Hematopoietic multipotent progenitor cell treated with erythropoietin and hydrocortisone succinate and interleukin-3 and kit ligand, for 17 days (in vitro differentiated cells): Measurements from ENCODE around the gene PPP1R9A.
"Not testable (repeated sequence)": the region's sequence is repeated elsewhere in the genome, so short reads cannot be mapped to it uniquely, and the experiment has no call there.

ENCODE experiments used
- DNase-seq: peaks from one replicate; pipeline ENCODE4 v3.0.0-alpha.2; 2015; ENCODE audit warnings: low spot score

The PPP1R9A gene

DNA sequence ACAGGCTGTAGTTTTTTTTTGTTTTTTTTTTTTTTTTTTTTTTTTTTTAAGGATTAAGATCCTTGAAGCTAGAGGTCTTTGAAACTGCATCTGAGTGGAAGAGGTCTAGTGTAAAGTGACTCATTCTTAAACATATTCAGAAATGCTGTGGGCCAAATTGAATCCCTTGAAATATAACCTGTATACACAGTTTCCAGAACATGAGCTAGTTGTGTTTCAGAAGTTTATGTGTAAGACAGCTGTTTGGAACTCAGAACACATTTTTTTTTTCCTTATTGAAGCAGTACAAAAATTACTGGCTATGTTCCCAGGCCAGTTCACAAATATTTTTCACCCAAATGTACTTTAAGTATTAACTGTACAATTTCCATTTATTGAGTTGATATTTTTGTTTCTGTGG is 67.9 kb downstream of the PPP1R9A start:
- DNase-seq: no peak

DNA sequence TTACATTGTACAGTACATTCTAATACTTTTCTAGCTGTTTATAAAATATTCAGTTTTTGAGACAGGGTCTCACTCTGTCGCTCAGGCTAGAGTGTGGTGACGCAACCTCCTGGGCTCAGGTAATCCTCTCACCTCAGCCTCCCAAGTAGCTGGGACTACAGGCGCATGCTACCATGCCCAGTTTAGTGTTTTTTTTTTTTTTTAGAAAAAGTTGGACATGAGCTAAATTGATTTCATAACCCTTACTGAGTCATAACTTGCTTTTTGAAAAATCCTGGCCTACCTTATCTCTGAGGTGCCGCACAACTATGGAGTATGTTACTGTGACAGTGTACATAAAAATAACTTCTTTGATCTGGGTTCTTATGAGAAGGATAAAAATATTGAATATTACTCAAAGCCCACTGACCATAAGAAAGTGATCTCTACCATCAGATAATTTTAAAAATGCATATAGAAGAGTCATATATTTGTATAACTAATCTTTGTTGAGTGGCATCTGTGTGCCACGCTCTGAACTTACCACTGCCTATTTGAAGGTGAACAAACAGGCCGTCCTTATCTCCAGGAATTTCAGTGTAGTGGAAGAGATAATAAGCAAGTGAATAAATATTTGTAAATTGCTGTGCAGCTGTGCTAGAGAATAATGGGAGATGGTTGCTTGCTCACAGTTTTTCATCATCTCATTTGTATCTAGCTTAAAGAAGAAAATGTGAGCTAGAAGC is 73.2 kb downstream of the PPP1R9A start:
- no peak for DNase-seq

DNA sequence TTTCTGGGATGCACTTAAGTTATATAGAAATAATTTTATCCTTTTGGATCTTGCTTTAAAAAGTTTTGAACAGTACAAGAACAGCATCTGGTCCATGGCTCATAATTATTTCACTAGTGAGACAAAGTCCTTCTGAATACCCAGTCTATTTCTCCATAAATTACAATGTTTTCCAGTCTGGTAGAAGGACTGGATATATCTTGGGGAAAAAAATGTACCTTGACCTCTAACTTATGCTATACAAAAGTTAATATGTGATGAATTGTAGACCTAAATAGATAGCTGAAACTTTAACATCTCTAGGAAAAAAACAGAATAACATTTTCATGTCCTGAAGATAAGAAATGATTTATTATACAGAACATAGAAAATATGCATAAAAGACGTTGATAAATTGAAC is 88.5 kb downstream of the PPP1R9A start:
- no peak for DNase-seq

DNA sequence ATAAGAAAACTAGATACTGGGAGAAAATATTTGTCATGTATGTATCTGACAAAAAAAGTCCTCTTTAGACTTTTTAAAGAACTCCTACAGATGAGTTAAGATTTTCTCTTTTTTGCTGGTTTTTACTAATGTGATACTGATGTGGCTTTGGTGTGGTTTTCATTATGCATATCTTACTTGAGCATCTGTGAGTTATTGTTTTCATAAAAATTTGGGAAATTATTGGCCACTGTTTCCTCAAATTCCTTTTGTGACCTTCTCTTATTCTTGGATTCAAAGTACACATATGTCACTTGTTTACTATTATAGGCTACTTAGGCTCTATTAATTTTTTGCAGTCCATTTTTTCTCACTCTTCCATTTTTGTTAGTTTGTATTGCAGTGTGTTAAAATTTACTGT is 89.0 kb downstream of the PPP1R9A start:
- no peak for DNase-seq

DNA sequence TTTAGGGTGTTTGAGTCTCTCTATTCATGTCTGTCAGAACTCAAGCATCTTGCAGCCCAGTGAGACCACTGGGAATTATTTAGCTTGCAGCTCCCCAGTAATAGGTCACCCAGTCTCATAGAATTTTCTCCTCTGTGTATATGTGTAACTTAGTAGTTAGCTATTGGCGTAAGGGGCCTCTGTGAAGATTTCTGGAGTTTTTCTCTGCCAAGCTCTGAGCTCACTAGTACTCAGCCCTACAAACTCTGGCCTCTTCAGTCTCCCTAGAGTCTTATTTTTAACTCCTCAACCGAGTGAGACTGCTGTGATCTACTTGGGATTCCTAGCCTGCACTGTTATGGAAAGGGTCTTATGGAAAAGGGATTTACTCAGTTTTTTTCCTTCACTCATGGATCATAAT is 90.2 kb downstream of the PPP1R9A start:
- no peak for DNase-seq

DNA sequence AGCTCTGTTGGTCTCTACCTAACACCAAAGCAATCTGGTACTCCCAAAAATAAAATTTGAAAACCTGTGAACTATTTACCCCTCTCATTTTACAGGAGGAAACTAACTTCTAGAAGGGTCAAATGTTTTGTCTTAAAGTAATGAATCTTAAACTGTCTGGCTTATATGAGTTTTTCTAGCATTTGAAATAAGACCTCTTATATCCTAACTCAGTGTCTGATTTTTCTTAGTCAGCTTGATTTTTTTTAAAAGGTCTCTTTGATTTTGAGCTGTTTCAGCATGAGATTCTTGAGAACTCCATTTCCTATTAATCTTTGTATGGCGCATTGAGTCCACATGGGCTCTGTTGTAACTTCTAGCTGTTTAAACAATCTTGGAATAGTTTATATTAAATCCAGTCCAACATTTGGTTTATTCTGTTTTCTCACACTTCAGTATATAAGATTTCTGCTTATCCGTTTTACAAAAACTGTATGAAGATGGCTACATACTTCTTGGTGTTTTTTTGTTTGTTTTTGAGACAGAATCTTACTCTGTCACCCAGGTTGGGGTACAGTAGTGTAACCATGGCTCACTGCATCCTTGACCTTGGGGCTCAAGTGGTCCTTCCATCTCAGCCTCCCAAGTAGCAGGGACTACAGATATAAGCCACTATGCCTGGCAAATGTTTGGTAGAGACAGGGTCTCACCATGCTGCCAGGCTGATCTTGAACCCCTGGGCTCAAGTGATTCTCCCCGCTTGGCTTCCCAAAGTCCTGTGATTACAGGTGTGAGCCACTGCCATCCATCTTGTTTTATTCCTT is 91.1 kb downstream of the PPP1R9A start:
- DNase-seq: no peak

DNA sequence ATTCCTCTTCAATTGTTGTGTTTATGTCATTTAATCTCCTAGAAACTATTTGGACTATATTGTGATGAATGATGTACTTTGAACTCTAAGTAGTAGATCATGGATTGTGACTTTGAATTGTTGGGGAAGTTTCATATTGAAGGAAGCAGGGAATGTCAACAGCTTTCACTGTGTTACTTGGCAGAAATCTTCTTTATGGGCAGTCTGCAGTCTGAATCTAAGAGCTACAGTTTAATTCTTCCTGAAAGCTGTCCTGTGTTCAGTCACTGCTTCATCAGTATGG is 91.6 kb downstream of the PPP1R9A start:
- no peak for DNase-seq

DNA sequence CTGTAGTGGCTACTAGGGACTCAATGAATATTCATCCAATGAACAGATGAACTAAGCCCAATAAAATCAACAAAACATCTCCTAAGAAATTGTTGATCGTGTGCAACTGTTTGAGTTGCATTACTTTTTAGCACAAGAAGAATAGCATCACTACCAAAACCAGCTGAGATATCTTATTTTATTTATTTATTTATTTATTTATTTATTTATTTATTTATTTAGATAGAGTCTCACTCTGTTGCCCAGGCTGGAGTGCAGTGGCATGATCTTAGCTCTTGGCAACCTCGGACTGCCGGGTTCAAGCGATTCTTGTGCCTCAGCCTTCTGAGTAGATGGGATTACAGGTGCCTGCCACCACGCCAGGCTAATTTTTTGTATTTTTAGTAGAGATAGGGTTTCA is 92.2 kb downstream of the PPP1R9A start:
- DNase-seq: not testable (repeated sequence)

DNA sequence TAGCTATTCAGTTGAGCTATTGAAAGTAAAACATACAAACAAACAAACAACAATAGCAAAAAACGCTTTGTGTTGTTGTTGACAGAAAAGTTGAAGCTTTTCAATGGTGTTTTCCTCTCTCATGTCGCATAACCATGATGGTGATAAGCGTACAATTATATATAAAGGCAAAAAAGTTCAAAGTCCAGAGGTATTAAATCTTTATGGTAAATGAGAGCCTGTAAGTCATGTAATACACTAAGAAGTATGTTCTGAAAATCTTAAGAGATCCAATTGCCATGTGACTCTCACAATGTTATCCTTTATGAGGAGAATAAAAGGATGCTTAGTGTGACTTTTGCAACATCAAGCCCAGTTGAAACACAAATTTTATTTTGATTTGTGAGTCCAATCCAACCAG is 93.9 kb downstream of the PPP1R9A start:
- DNase-seq: no peak

DNA sequence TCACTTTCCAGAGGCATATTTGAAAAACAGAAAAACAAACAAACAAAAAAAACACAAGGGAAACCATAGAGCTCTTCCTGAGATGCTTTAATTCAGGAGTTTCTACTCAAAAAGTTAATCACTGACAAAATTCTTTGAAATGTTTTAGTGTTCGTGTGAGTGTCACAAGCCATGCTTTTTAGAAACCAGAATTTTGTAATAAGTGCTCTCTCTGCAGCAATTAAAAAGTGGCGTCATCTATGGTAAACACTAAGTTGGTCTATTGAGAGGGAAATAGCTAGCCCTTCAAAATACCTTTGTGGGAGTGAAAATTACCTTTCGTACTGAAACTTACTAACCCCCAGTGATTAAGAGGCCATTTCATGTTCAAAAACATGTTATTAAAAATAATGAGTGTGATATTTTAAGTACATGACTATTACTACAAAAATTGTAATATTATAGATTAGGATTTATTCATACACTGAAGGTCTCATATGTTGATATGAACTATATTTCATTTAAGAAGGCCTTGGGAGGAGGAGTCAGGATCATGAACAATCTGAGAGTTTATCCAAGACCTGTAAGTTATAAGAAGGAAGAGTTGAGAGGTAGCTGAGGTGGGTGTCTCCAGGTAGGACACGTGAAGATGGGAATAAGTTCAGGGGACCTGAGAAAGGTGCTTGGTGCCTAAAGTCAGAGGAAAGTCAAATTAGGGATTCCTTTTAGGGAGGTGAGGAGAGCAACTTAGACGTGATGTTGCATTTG is 94.6 kb downstream of the PPP1R9A start:
- no peak for DNase-seq

DNA sequence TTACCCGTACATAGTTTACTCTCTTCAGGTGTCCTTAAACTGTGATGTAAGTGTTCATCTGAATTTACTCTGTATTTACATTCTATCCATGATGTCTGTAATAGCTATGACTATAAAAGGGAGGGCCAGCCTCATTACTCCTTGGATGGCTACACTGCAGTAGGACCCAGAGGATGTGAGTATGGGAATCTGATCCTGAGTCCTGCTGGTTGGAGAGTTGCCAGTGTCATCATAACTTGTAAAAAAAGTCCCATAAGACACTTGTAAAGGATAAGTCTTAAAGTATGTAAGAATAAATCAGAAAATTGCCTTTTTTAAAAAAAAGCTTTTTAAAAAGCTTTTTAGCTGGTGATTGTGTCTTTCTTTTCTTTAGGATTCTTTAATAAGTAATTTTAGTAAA is 95.4 kb downstream of the PPP1R9A start:
- DNase-seq: no peak

DNA sequence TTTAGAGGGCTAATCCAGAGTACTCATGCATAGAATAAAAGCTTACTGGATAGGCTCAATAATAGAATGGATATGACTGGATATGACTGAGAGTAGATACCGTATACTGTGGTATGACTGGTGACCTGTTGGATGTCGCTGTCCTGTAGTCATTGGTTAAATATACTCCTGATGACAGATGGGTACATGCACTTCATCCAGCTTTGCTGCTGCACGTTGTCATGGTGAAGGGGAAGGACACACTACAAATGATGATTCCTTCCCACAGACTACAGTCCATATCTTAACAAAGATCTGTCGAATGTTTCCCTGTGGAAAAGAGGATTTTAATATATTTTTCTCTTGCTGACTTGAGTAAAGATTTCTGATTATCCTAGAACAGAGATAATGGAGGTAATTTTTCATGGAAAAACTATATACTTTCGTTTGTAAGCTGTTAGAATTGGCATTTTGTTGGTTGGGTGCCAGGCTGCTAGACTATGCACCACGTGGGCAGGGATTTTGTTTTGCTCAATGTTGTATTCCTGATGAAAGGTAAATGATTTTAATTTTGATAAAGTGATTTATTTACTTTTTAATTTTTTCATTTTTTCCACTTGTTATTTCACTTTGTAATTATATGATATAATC is 97.3 kb downstream of the PPP1R9A start:
- DNase-seq: no peak

DNA sequence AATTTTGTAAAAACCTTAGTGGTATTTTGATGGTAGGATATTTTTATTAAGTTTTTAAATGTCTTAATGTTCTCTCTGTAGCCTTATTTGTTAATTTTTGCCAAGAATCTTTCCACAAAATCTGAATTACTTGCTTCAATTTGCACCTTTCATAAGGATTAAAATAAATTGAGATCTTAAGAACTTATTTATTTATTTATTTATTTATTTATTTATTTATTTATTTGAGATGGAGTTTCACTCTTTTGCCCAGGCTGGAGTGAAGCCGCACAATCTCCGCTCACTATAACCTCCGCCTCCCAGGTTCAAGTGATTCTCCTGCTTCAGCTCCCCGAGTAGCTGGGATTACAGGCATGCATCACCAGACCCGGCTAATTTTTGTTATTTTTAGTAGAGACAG is 98.6 kb downstream of the PPP1R9A start:
- no peak for DNase-seq

DNA sequence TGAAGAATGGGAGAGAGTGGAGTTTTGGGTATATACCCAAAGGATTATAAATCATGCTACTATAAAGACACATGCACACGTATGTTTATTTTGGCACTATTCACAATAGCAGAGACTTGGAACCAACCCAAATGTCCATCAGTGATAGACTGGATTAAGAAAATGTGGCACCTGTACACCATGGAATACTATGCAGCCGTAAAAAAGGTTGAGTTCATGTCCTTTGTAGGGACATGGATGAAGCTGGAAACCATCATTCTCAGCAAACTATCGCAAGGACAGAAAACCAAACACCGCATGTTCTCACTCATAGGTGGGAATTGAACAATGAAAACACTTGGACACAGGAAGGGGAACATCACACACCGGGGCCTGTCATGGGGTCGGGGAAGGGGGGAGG is 101.4 kb downstream of the PPP1R9A start:
- DNase-seq: not testable (repeated sequence)

DNA sequence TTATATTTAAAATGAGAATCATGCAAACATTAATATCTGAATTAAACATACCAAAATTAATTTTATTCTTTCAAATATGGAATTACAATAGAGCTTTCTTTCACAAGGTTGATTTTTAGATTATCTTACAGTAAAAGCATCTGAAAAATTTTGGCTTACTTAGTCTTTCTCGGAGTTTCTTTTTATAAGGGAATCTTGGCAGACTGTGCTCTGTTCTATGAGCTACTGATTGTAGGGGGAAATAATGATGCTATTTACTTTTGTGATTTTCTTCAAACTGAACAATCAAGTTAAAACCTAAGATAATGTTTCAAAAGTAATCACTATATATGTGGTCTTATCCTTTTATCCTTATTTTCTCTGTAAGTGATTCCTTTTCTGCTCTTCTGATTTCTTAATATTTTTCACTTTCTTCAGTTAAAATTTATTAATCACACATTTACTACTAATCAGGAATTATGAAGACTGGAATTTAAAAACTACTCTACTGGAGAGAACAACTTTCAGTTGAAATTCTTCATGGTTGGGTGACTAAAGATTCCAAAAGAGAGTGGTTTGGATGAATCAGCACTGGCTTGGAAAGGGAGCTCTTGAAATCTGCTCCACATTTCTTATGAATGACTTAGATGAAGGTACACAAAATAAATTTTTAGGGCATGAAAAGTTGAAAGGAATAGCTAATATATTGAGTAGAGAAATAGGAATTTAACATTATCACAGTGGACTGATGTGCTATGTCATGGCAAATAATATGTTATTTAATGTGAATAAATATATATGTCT is 103.9 kb downstream of the PPP1R9A start:
- no peak for DNase-seq

DNA sequence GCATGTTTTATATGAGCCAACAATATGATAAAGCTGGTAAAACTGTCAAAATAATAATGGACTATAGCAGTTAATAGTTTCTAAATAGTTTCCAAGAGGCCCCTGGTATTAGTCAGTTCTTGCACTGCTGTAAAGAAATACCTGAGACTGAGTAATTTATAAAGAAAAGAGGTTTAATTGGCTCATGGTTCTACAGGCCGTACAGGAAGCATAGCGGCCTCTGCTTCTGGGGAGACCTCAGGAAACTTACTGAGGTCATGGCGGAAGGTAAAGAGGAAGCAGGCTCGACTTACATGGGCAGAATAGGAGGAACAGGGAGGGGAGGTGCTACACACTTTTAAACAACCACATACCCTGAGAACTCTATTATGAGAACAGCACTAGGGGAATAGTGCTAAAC is 104.6 kb downstream of the PPP1R9A start:
- DNase-seq: no peak

DNA sequence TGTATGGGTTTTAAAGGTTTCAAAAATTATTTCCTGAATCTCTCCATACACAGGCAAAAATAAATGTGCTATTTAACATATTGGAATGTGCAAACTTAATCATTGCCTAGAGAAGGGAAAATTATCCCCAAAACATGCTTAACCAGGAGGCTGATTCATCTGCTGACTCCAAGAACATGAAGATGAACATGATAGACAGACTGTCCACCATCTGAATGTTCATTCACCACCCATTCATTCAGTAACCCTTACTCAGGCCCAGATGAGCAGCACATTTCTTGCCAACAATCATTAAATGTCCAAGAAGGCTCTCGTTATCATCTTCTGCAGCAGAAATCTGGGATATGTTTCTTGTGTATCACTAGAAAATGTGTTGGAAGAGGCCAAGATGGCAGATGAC is 110.6 kb downstream of the PPP1R9A start:
- DNase-seq: no peak

DNA sequence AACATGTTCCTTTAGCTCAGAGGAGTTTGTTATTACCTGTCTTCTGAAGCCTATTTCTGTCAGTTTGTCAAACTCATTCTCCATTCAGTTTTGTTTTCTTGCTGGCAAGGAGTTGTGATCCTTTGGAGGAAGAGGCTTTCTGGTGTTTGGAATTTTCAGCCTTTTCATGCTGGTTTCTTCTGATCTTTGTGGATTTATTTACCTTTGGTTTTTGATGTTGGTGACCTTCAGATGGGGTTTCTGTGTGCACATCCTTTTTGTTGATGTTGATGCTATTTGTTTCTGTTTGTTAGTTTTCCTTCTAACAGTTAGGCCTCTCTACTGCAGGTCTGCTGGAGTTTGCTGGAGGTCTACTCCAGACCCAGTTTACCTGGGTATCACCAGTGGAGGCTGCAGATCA is 118.6 kb downstream of the PPP1R9A start:
- no peak for DNase-seq

DNA sequence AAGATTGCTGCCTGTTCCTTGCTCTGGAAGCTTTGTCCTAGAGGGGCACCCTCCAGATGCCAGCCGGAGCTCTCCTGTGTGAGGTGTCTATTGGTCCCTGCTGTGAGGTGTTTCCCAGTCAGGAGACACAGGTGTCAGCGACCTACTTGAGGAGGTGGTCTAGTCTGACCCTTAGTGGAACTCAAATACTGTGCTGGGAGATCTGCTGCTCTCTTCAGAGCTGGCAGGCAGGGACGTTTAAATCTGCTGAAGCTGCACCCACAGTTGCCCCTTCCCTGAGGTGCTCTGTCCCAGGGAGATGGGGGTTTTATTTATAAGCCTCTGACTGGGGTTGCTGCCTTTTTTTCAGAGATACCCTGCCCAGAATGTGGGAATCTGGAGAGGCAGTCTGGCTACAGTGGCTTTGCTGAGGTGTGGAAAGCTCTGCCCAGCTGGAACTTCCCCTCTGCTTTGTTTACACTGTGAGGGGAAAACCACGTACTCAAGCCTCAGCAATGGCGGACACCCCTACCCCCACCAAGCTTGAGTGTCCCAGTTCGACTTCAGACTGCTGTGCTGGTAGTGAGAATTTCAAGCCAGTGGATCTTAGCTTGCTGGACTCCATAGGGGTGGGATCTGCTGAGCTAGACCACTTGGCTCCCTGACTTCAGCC is 119.2 kb downstream of the PPP1R9A start:
- DNase-seq: no peak

DNA sequence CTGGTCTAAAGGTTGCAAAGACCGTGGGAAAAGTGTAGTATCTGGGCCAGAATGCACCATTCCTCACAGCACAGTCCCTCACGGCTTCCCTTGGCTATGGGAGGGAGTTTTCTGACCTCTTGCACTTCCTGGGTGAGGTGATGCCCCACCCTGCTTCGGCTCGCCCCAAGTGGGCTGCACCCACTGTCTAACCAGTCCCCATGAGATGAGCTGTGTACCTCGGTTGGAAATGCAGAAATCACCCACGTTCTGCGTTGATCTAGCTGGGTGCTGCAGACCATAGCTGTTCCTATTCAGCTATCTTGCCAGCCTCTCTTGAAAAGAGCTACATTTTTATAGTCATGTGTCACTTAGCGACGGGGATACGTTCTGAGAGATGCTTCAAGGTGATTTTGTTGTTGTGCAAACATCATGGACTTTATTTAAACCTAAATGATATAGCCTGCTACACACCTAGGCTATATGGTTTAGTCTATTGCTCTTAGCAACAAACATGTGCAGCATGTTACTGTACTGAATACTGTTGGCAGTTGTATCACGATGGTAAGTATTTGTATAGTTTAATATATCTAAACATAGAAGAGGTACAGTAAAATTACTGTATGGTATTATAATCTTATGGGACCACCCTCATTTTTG is 120.0 kb downstream of the PPP1R9A start:
- no peak for DNase-seq

DNA sequence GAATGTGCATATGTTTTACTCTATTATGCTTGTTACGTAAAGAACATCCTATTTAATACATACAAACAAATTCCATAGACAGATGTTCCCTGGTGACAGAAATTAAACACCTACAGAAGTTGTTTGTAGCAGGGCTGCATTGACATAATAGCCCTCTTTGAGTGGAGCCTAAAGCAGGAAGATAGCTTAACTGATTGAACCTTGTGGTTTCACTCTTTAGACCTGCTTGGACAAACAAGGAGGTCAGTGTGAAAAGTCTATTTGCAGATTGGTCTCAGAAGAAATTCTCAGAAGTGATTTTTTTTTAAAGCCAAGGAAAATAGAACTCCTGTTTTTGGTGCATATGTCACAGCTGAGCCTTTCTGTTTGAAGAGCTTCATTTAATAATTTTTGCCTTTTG is 121.3 kb downstream of the PPP1R9A start:
- no peak for DNase-seq
